GM18868 (cell line): ENCODE measurements around the gene PRKCE.

ENCODE experiments used
- ATAC-seq: cut with Tn5 transposase; IDR thresholded peaks from one replicate; pipeline ENCODE4 v1.9.1; 2021; ENCODE audit warnings: mild to moderate bottlenecking, moderate library complexity; ENCODE audit not compliant: unreplicated experiment

PRKCE gene

DNA sequence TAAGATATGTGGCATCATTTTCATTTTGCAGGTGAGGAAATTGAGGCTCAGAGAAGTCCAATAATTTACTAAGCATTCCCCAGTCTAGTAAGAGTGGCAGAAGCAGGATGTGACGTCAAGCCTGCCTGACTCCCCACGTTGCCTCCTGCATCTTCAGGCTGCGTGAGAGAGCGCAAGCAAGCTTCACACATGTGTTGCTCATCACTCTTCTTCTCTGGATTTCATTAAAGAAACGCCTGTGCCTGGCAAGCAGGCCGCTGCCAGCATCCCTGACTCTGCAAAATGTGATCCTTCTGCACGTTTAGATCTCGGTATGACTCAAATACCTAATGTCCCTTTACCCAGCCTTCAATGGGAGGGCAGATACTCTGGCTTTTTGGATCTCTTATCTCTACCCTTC, 96.8 kb downstream of the PRKCE start:
- ATAC-seq: no peak

DNA sequence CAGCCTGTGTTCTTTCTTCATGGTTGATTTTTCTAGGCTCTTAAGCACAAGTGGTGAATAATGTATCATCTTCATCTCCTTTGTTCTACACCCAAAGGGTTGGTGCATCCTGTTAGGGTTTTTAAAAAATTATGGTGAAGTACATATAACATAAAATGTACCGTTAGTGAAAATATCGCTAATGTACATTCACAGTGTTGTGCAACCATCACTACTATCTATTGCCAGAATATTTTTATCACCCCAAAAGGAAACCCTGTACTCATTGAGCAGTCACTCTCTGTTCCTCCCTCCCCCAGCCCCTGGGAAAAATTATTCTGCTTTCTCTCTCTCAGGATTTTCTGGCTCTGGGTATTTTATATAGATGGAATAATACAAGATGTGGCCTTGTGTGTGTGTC, 98.5 kb downstream of the PRKCE start:
- no peak for ATAC-seq

DNA sequence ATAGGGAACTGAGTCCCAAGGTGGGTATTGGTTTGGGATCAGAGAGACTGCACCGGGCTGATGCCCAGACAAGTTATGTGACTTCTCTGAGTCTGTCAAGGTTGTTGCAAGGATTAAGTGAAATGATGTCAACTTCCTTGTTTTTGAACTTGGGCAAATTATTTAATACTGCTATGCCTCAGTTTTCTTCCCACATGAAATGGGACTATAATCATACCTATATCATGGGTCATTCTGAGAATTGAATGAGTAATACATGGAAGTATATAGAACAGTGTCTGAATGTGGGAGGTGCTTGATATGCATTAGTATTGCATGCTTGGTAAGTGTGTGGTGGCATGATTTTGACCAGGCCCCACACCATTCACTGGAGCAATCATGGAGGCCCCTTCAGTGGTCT, 99.0 kb downstream of the PRKCE start:
- ATAC-seq: no peak

DNA sequence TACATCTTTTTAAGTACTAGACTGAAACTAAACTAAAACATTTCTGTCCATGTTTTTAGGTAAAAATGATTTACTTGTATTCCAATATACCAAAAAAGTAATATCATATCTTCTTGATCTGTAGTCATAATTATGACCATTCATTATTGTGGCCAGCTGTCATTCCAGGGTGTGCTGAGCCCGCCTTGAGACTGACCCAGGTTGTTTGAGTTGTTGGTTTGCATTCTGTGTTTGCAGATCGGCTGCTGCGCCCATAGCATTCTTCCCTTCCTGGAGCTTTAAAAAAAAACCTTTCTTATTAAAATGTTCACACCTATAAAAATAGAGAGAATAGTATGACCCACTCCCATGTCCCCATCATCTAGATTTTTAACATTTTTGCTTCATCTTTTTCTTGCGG, 101.9 kb downstream of the PRKCE start:
- no peak for ATAC-seq

DNA sequence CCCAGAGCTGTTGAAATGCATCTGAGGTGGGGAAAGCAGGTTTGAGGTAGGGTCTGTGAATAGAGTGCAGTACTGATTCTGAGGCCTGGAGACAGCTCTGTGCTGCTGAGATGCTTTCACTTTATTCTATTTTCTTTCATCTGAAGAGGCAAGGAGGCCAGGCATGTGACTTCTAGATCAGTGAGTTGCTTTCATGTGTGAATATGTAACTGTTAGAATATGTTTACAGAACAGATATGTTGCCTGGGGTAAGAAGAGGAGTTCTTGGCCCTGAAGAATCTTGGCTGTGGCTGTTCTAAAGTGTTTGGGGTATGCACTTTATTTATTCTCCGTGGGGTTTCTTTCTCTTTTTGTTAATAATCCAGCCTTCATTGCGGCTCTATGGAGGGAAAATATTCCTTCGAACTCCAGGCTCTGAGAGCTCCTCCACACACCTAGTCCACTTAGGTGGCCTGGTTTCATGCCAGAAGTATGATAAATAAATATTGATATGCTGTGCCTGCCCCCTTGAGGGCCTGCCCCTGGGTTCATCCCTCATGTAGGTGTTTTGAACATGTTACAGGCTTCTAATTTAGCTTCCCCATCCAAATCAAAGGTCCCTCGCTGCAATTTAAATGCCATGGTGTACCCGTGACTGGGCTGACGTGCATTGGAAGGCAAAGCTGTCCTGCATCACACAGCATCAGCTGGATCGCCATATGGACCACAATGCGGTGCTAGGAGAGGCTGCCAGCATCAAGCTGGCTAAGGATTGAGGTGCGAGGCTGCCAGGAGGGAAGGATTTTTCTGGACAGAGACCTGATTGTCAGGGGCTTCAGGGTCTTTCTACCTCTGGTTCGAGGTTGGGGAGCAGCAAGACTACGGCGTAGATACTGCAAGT, 102.9 kb downstream of the PRKCE start:
- no peak for ATAC-seq

DNA sequence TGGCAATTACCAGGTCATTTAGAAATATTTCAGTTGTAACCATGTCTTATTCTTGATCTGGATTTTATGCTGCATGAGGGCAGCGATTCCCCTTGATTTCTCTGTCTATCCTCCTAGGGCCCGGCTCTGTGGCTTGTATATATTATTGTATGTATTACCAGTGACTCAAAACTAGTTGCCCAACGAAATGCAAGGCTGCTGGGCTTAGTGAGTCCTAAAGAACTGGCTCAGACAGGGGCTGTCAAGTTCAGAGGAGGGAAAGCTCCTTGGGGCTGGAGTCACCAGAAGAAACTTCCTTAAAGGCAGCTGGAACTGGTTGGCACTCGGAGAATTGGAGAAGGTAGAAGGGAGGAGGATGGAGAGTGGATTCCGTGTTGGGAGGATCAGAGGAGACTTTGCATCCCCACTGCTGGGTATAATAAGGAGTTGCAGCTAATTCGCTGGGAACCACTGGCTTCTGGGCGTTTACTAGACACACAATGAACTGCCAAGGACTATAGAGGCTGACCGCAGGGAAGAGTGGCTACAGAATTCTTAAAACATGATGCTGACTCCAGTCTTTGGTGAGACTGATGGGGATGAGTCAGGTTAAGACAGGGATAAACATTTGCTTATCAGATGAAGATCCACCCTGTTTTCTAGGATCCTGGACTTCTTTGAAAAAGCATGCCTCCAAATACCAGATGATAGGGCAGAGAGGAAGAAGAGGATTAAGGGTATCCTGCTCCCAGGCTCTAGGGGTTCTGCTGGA, 104.3 kb downstream of the PRKCE start:
- ATAC-seq: no peak

DNA sequence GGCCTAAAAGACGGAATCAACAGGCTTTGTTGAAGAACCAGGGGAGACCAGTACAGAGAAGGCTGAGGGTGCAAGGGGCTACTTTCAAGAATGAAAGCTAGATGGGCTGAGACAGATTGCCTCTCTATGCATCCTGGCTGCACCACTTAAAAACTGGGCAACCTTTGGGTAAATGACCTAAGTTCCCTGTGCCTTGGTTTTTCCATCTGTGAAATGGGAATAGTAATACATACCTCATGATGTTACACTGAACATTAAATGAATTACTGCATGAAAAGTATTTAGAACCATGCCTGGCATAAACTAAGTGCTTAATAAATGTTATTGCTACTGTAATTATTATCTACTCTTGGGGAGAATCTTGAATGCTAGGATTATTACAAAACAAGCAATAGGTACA, 106.5 kb downstream of the PRKCE start:
- no peak for ATAC-seq

DNA sequence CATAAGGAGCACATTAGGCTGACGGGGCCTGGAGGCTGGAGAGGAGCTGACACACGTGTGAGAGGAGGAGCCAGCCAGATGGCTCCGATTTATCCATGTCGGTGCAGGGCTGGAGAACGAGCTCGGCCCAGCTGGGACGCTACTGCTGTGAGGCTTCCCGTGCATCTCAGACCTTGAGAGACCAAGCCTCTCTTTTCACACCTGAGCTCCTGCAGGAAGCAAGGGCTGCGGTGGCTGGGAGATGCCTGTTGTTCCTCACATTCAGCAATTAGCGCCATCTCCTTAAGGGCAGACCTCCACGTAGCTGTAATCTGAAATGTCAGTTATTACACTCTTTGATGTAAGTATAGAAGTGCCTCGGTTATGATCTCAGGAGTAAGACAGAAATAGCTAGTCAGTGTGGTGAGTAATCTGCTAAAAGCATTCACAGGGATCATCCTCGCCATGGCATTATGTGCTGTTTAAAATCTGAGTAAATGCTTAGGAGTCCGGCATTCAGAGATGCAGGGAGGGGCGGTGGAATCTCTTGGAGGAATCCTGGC, 107.9 kb downstream of the PRKCE start:
- ATAC-seq: no peak

DNA sequence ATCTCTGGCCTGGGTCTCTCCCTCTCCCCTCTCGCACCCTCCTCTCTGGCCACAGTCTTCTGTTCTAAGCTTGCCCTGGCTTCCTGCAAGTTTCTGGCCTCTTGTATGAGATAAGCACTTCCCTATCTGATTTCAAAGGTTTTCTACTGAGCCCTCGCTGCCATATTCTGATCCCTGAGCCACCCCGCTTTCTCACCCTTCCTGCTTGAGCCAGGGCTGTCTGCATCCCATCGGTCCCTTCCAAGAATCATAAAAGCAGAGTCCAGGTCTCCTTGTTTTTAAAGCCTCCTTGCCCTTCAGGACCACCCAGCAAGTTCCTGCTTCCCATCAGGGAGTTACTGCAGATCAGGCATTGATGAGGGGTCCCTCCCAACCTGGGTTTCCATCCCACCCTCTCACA, 110.2 kb downstream of the PRKCE start:
- ATAC-seq: no peak

DNA sequence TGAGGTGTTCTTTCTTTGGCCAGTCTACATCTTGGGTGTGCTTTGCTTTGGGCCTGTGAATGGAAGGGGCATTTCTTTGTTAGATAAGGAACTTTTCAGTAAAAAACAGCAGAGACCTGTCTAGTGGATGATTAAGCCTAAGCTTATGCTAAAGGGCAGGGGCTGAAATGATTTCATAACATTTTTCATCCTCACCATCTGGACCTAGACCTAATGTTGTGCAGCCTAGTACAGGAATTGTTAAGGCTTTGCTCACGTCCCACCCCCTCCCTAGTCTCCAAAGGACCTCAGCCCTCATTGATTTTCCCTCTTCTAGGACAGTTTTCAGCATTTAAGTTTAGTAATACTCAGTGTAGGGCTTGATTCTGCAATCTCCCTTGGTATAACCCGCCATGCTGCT, 111.8 kb downstream of the PRKCE start:
- no peak for ATAC-seq

DNA sequence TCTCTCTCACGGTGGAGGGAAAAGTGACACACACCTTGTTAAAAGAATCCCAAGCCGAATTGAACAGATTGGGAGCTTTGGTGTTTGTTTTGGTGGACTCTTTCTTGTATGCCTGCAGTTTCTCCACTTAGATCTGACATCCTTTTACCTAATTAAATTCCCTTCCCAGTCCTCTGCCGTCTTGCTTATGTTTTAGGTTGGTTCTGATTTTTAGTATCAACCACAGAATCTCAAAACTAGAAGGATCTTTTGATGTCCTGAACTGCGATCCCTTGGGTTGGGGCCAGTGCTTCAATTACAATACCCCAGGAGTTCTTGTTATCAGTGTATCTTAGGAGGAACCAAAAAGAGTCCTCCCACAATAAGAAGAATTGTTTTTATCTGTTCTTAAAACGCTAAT, 112.3 kb downstream of the PRKCE start:
- ATAC-seq: no peak

DNA sequence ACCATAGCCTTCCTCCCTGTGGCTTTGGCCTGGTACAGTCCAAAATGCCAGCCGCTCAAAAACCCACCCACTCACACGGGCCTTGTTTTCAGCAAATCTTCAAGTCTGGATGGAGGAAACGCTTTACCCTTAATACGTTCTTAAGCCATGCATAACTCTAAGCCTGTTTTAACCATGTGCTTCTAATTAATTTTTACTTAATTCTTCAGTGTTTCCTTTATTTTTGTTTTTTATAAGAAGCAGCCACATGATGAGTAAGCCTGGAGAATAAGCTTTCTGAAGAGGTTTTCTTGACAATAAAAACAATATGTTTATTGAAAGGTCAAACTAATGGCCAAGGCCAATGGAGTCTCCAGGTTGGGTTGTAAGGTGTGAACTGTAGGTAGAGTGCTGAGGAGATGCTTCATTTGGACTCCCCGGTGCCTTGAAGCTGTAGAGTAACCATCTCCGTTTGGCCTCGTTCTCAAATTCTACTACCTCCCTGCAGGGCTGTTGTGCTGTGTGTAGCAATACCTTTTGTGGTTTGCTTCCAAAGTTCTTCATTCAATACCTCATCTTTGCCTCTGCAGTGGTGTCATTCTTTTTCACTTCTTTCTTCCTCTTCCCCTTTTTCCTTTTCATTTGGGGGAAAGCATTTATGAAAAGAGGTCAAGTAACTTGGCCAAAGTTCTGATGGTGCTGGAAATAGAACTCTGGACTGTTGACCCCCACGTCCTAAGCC, 113.7 kb downstream of the PRKCE start:
- ATAC-seq: no peak

DNA sequence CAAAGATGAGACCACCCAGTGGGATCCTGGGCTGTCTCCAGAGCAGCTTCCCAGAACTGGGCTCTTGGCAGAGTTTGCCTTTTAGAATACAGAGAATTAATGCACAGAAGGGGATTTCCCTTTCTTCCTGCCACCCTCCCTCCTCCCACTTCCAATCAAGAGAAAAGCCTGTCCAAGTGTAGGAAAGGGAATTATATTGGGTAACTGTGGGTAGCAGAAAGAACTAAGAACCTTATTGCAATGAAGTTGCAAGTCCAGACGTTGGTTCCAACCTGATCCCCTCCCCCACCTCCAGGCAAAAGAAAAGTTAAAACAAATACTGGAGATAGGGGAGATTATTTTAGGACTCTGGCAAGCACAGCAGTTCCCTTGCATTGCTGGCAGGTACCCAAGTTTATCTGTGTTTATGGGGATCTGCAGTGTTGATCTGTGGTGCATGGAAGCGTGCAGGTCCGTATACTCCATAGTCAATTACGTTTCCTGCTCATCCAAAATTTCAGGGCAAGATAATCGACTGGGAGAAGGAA, 114.3 kb downstream of the PRKCE start:
- ATAC-seq: no peak

DNA sequence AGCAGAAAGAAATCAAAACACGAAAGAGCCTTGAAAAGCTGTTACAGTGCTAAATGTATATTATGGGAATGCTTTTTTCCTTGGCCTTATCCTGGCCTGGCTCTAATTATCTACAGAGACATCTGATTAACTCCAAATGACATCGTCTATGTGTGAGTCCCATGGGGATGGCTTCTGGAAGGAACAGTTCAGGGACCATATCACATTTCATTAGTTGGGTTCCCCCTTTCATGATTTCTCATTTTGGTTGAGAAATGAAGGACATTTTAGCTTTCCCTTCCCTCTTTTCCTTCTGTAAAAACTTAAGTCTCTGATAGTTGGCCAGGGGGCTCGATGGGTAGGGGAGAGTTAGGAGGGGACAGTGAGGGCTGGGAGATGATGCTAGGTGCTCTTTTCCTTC, 116.7 kb downstream of the PRKCE start:
- ATAC-seq: no peak

DNA sequence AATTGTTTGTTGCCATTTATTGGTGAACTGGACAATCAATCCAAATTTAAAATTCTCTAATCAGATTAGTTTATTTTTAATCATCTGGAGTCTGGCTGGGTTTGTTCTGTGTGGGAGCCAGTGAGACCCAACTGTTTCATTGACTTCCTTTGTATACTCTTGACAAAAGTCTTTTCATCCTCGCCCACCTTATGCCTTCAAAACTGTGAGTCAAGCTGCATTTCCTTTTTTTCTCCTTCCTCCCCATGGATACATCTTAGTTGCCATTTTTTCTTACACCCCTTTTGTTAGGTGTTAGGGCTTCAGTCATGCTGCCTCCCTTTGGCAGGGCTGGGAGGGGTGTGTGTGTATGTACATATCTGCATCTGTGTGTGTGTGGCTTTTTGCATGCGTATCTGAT, 117.6 kb downstream of the PRKCE start:
- ATAC-seq: no peak

DNA sequence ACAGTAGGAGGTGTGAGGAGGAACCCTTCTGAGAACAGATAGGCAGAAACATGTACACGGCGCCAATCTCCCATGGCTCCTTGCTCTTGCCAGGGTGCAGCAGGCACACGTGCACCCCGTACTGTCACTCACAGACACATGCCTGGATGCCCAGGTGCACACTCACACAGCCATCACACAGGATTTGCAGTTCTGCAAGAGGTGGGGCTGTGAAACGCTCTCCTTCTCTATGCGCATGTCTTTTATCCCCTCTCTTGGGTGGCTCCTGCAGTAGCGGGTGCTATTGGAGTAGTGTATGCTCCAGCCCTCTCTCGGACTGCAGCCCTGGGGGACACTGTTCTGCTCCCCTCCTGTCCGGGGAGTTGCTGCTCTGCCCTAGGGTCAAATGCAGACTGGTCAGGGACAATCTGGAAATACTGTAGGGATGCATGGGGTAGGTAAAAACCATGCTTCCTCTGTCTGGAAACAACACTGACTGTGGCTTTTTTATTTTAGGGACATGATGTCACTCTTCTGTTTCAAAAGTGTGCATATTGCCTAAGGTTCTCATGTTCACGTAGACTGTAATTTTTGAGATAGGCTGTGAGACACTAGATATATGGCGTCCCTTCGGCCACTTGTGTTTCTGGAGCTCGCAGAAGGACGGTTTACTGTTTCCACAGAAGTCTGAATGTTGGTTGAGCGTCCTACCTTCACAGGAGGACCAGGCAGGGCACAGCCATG, 118.5 kb downstream of the PRKCE start:
- no peak for ATAC-seq

DNA sequence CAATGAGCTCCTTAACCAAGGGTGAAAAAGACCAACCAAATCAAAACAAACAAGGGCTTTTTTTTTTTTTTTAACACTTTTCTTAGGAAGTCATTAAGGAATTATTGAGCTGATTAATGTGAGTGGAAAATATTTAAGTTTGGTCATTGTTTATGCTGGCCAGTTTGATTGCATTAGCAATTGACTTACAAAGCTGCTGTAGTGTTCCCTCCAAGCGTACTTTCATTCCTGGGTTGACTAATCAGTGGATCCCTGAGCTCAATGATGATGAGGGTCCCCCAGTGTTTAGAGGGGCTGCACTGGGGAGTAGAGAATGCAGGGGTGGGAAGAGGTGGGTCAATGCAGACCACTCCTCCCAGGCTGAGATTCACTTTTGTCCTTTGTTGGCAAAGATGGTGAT, 119.3 kb downstream of the PRKCE start:
- ATAC-seq: no peak

DNA sequence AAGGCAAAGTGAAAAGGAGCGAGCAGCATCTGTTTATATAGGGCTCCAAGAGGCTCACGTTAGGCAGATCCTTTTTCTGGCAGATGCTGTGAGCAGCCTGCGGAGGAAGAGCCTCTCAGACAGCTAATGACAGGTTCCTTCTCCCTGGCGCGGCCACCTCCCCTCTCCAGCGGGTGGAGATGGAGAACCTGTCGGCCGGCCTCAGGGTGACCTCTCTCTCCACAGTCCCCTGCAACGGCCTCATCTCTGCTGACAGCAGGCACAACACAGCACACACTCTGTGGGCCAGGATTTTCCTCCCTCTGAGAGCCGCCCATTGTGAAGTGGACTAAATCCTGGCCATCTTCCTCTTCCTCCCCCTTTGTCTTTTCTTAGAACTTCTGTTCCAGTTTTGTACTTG, 119.8 kb downstream of the PRKCE start:
- ATAC-seq: no peak

DNA sequence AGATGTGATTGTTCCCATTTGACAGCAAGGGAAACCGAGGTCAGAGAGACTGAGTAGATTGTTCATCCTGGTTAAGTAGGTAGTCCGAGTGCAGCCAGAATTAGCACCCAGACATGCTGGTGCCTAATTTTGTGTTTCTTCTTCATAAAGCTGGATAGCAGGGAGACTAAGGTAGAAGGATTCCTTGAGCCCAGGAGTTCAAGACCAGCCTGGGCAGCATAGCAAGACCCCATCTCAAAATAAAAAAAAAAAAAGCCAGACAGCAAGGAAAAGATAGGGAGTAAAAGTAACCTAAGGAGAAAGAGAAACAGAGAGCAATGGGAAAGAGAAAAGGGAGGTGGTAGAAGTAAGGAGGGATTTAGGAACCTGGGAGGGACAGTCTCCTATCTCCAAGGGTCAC, 120.6 kb downstream of the PRKCE start:
- no peak for ATAC-seq

DNA sequence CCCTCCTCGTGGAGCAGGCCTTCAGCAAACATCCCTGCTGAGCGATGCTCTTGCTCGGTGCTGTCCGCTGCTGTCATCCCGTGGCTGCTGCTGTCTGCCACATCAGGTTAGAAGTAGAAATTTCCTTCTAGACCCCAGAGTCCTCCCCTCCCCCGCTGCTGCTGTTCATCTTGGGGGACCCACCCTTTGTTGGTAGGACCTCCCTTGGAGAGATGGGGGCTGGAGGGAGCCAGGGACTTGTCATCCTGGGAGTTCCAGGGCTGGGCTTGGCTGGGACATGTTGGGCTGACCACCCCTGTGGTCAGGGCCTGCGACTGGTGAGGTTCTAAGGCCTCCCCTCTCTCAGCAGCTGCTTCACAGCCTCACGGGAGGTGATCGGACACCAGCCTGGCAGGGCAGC, 122.4 kb downstream of the PRKCE start:
- no peak for ATAC-seq
